Mucosa of descending colon (tissue), 3 donors: Measurements from ENCODE around the gene SLC16A14. TPM values are rescaled to one million over a fixed set of nuclear protein-coding genes. Genes with fewer than 3 reads are reported as not detected.

Source experiments
- ATAC-seq: fragments of 200-7000 bp; cut with Tn5 transposase; one replicate; pipeline ENCODE4 v1.9.1; 2020; ENCODE audit warnings: mild to moderate bottlenecking, moderate library complexity
- DNase-seq, 3 donors: peaks; one replicate each; pipeline ENCODE4 v3.0.0-alpha.2; 2020
- H3K36me3 ChIP-seq: fragments of 200-600 bp; one replicate; pipeline ENCODE4 v1.8.0; 2021; ENCODE audit warnings: low read depth, mild to moderate bottlenecking
- H3K4me1 ChIP-seq: fragments of 200-600 bp; one replicate; pipeline ENCODE4 v1.8.0; 2021; ENCODE audit warnings: low read depth, mild to moderate bottlenecking
- H3K4me3 ChIP-seq: fragments of 200-600 bp; one replicate; pipeline ENCODE4 v1.8.0; 2021; ENCODE audit warnings: mild to moderate bottlenecking
- H3K9me3 ChIP-seq: fragments of 200-600 bp; one replicate; pipeline ENCODE4 v1.8.0; 2021; ENCODE audit warnings: mild to moderate bottlenecking
- CTCF ChIP-seq: fragments of 200-600 bp; IDR thresholded peaks from one replicate; pipeline ENCODE4 v1.8.0; 2022; ENCODE audit warnings: antibody characterized with exemption, mild to moderate bottlenecking
- intact Hi-C, 2 donors: fragments of 100-400 bp; cut with DNase I in 1 of 2; cut with micrococcal nuclease in 1 of 2; formaldehyde crosslinking; loops; one replicate each; pipeline versions ENCODE4 v1.11.0 to v1.11.1; 2022; cut with DNase I, micrococcal nuclease
- total RNA-seq, 3 donors: library from RNA; stranded (reverse); fragmentation: NEBNext Ultra II Directional in 2 of 3; extraction: Animal tissue kit (Norgen Biotek cat#: 25700) in 2 of 3; gene quantifications; one replicate each; pipeline versions ENCODE4 v1.2.1 to v1.2.4, GENCODE V29; 2021 to 2023
- donor health status: DM: no; HTN: no; CAD: no; lungs with moderate emphysema.
- donor health status: DM: no; HTN: no; CAD: no.
- donor health status: DM: no; HTN: yes; CAD: no.

The SLC16A14 gene
- total RNA-seq, 3 donors from 2014 or later: 1.4 to 12.5 (median 3.4) TPM

- TF ChIP-seq CTCF: no peak
- ATAC-seq: no peak
- no peaks in the 10 kb centered on the region for H3K36me3 ChIP-seq
- H3K4me3 ChIP-seq: no peak overlapping the region
- intact Hi-C loops: no loop called here
- H3K4me1 ChIP-seq: no peaks in the 10 kb centered on the region
- no peaks in the 10 kb centered on the region for H3K9me3 ChIP-seq
- no peak for DNase-seq
These were observed 18.6 kb downstream of the SLC16A14 start for GRCh38 chr2:230050136-230050535.

- Histone ChIP-seq H3K4me1 (no peaks in the 10 kb centered on the region), H3K36me3 (no peaks in the 10 kb centered on the region), H3K9me3 (no peaks in the 10 kb centered on the region), H3K4me3 (no peak overlapping the region)
- TF ChIP-seq CTCF: no peak
- intact Hi-C loops: no loop called here
- ATAC-seq (no peak), DNase-seq (no peak)
These were observed 20.6 kb downstream of the SLC16A14 start for GRCh38 chr2:230048010-230048671.

DNA sequence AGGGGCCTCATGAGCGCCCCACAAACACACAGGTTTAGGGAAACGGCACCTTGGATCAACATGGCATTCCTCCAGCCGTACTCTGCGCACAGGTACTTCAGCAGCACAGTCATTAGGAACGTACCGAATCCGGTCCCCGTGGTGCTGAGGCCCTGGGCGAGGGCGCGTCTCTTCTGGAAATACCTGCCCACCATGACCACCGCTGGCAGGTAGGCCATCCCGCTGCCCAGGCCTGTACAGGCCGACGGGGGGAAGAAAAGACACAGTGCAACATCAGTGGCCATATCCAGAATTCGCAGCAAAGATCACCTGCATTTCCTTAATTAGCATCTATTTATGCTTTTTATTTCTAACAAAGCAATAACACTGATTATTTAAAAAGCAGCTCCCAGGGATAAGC lies 22.2 kb downstream of the SLC16A14 start:
- Histone ChIP-seq H3K4me3 (no peak overlapping the region), H3K36me3 (no peaks in the 10 kb centered on the region), H3K4me1 (no peaks in the 10 kb centered on the region), H3K9me3 (no peaks in the 10 kb centered on the region)
- DNase-seq: no peak
- ATAC-seq: no peak
- TF ChIP-seq CTCF: no peak
- intact Hi-C loops: no loop called here

DNA sequence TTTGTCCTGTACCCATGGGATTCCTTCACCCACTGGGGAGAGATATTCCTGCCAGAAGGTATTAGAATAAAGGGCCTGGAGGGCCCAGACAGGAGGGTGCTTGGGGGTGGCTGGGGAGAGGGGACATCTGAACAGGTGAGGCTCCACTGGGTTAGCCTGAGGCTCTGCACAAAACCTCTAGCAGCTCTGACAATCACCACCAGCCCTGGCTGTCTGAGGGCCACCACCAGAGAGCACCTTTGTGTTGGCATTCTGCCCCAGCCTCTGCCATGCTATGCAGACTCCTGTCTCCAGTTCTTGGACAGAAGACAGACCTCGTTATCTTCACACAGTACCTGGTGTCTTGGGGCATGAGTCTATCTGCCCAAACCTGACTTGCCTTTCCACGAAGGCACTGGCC lies 25.3 kb downstream of the SLC16A14 start:
- Histone ChIP-seq H3K9me3 (no peaks in the 10 kb centered on the region), H3K36me3 (no peaks in the 10 kb centered on the region), H3K4me1 (no peaks in the 10 kb centered on the region), H3K4me3 (no peak overlapping the region)
- no peak for TF ChIP-seq CTCF
- intact Hi-C loops: no loop called here
- ATAC-seq: no peak
- no peak for DNase-seq

- H3K4me3 ChIP-seq: no peak overlapping the region
- H3K4me1 ChIP-seq: no peaks in the 10 kb centered on the region
- no peaks in the 10 kb centered on the region for H3K9me3 ChIP-seq
- DNase-seq: no peak
- no peak for ATAC-seq
- no peak for TF ChIP-seq CTCF
- H3K36me3 ChIP-seq: no peaks in the 10 kb centered on the region
- intact Hi-C loops: no loop called here
These were observed 25.7 kb downstream of the SLC16A14 start for GRCh38 chr2:230043025-230043424.

GRCh38 chr2:230042195-230042594 lies 26.5 kb downstream of the SLC16A14 start:
- ATAC-seq (no peak), DNase-seq (no peak)
- H3K4me1 ChIP-seq: no peaks in the 10 kb centered on the region
- H3K36me3 ChIP-seq: no peaks in the 10 kb centered on the region
- H3K9me3 ChIP-seq: no peaks in the 10 kb centered on the region
- H3K4me3 ChIP-seq: no peak overlapping the region
- TF ChIP-seq CTCF: no peak
- intact Hi-C loops: no loop called here
